ENCODE measurements around the gene TICAM2.

The TICAM2 gene

GRCh38 chr5:115626445-115626823 lies 24.2 kb upstream of the TICAM2 start:
- no peak for DNase-seq (ENCODE audit: low read depth)
- H3K4me3 ChIP-seq (ENCODE audit: low read depth, low read length) = peak overlapping the region; percentile 89
- no peak for TF ChIP-seq CTCF (IDR thresholded peaks at IDR 0.05; ENCODE audit: control insufficient read depth, extremely low read depth, insufficient read depth)

- H3K4me3 ChIP-seq (ENCODE audit: low read depth, low read length) = peak within 1 kb of the TSS; percentile 89
- DNase-seq (ENCODE audit: low read depth) = peak; percentile 94
- TF ChIP-seq CTCF (IDR thresholded peaks at IDR 0.05; ENCODE audit: control insufficient read depth, extremely low read depth, insufficient read depth) = no peak
These were observed 23.5 kb upstream of the TICAM2 start, which contains the start of gene TMED7 for GRCh38 chr5:115625579-115626444. Gene TMED7, minus strand, starts transcription at chr5:115626036. Its CDS starts 244 bp downstream, at chr5:115625792.

- DNase-seq (ENCODE audit: low read depth) = no peak
- H3K4me3 ChIP-seq (ENCODE audit: low read depth, low read length) = peak overlapping the region; percentile 89
- TF ChIP-seq CTCF (IDR thresholded peaks at IDR 0.05; ENCODE audit: control insufficient read depth, extremely low read depth, insufficient read depth) = no peak
These were observed 22.7 kb upstream of the TICAM2 start for GRCh38 chr5:115624994-115625393.

- TF ChIP-seq CTCF (IDR thresholded peaks at IDR 0.05; ENCODE audit: control insufficient read depth, extremely low read depth, insufficient read depth) = no peak
- H3K4me3 ChIP-seq (ENCODE audit: low read depth, low read length) = peak overlapping the region; percentile 89
- DNase-seq (ENCODE audit: low read depth) = no peak
These were observed 21.4 kb upstream of the TICAM2 start for GRCh38 chr5:115623658-115624057.

GRCh38 chr5:115621365-115621900 lies 19.2 kb upstream of the TICAM2 start:
- no peak overlapping the region for H3K4me3 ChIP-seq (ENCODE audit: low read depth, low read length)
- DNase-seq (ENCODE audit: low read depth) = no peak
- TF ChIP-seq CTCF (IDR thresholded peaks at IDR 0.05; ENCODE audit: control insufficient read depth, extremely low read depth, insufficient read depth) = no peak

- DNase-seq (ENCODE audit: low read depth) = no peak
- TF ChIP-seq CTCF (IDR thresholded peaks at IDR 0.05; ENCODE audit: control insufficient read depth, extremely low read depth, insufficient read depth) = no peak
- H3K4me3 ChIP-seq (ENCODE audit: low read depth, low read length) = no peak overlapping the region
These were observed 14.6 kb upstream of the TICAM2 start for GRCh38 chr5:115616892-115617291.
